Bone marrow (tissue), 2 donors: ENCODE measurements around the gene CD48.

Experiments used
- DNase-seq, 2 donors: peaks; one replicate each; lab custom pipeline; 2025; lab: John Stamatoyannopoulos, UW

Gene CD48

DNA sequence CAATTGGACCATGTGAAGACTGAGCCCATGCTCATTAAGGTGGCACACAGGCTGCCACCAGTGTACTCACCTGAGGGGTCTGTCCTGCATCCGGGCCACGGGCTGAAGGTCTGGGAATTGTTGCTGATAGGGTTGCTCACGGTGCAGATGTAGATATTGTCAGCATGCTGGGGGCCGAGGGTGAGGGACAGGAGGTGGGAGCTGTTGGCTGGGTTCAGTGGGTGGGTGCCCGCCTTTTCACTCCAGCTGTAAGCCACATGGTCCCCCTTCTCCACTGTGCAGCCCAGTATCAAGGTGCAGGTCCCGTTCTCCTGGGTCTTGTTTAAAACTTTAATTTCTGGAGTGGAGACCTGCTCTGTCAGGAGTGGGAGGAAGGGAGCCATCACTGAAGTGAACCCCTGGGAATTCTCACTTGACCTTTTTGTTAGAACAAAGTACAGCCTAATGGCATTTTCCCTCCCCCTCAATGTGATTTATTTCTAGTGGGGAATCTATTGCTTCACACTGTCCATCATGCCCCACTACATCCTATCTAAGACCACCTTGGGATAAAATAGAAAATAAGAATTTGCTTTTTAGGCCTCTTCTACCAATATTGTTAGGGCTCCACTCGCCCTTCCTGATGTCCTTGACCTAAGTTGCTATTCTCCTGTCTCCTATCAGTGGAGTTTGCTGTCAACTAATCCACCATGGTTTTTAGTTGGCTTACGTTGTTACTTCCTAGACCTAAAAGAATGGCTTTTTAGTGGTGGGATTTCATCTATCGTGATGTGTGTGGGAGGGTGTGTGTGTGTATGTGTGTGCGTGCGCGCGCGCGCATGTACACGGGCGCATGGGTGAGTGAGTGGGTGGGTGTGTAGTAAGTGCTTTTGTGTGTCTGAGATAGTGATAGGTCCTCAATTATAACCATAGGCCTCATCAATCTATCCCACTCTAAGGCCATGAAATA is 76.8 kb downstream of the CD48 start:
- no peak for DNase-seq

DNA sequence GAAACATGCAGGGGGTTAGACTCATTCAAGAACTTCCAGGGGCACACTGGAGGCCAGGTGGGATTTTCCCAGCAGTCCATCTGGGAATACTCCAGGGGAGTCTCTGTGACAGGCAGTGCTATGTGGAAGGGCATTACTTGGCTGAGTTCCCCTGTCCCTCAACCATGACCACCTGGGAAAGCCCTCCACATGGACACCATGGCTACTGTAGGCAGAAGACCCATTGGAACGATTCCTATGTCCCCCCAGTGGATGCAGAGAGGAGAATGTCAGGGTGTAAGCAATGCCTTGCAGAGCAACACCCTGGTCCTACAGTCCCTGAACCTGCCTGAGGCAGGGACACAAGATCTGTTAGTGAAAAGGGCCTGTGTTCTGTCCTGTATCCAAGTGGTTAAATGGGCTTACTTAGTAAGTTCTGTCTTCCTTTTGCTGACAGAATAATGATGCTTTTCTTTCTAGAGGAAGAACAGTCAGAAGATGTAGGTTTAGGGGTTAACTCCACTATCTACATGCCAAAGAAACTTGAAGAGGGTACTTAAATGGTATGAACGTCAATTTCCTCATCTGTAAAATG is 78.2 kb downstream of the CD48 start:
- DNase-seq: no peak

DNA sequence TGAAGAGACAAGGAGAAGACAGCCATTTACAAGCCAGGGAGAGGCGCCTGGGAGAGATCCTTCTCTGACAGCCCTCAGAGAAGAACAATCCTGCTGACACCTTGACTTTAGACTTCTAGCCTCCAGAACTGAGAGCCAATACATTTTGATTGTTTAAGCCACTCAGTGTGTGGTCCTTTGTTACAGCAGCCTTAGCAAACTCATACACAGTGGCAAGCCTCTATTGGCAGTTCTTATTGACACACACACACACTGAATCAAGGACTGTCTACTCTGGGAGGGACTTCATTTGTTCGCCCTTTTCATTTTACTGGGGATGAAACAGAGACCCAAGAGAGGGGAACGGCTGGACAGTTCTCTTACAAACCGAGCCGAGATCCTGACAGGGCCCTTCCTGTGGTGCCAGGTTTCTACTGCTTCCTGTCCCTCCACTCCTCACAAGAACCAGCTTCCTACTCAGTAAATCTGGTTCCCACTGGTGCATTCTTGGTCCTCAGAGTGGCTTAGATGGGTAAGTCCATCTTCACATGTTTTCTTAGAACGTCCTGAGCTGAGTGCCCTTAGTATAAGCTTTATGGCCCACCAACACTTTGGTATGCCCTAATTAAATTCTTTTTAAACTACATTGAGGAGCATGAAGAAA is 79.5 kb downstream of the CD48 start:
- no peak for DNase-seq

- peak in 1 of 2 donors; percentile 34 for DNase-seq
These were observed 80.8 kb downstream of the CD48 start for GRCh38 chr1:160630523-160631451.

- DNase-seq: peak; percentile 22 to 40
These were observed 82.1 kb downstream of the CD48 start for GRCh38 chr1:160629286-160630210.

GRCh38 chr1:160628799-160629263 is 82.8 kb downstream of the CD48 start:
- DNase-seq: no peak
